Astrocyte (in vitro differentiated cells and primary cell): Measurements from ENCODE around the gene GDPD4. TPM values are rescaled to one million over a fixed set of nuclear protein-coding genes. Genes with fewer than 3 reads are reported as not detected.

ENCODE experiments used
- DNase-seq: peaks from one replicate; pipeline ENCODE4 v3.0.0-alpha.2; 2010; ENCODE audit warnings: low read depth
- FAIRE-seq: peaks from 2 replicates; lab custom pipeline; 2011; peaks lifted over from hg19 to GRCh38; lab: Jason Lieb, UNC
- H2AFZ ChIP-seq: 2 replicates; pipeline ENCODE4 v1.6.0; 2012; ENCODE audit warnings: low read depth, low read length, inconsistent platforms
- H3K27ac ChIP-seq: 2 replicates; pipeline ENCODE4 v1.5.1; 2011; ENCODE audit warnings: low read depth, low read length, inconsistent platforms
- H3K27me3 ChIP-seq: 2 replicates; pipeline ENCODE4 v1.6.0; 2011; ENCODE audit warnings: low read length, inconsistent platforms; ENCODE audit not compliant: insufficient read depth
- H3K36me3 ChIP-seq: 2 replicates; pipeline ENCODE4 v1.5.1; 2011; ENCODE audit warnings: low read length, inconsistent platforms; ENCODE audit not compliant: insufficient read depth
- H3K4me1 ChIP-seq: 2 replicates; pipeline ENCODE4 v1.5.1; 2011; ENCODE audit warnings: low read length, inconsistent platforms; ENCODE audit not compliant: insufficient read depth
- H3K4me2 ChIP-seq: 2 replicates; pipeline ENCODE4 v1.6.0; 2012; ENCODE audit warnings: low read length, inconsistent platforms
- H3K4me3 ChIP-seq: 2 replicates; pipeline ENCODE4 v1.5.1; 2011; ENCODE audit warnings: low read depth, mild to moderate bottlenecking, low read length, inconsistent platforms; ENCODE audit not compliant: insufficient read depth
- H3K79me2 ChIP-seq: 2 replicates; pipeline ENCODE4 v1.6.0; 2012; ENCODE audit warnings: mild to moderate bottlenecking, low read length, inconsistent platforms; ENCODE audit not compliant: insufficient read depth
- H3K9ac ChIP-seq: 2 replicates; pipeline ENCODE4 v1.6.0; 2012; ENCODE audit warnings: mild to moderate bottlenecking, low read length, inconsistent platforms
- H3K9me3 ChIP-seq: 2 replicates; pipeline ENCODE4 v1.5.1; 2012; ENCODE audit warnings: low read depth, mild to moderate bottlenecking, low read length, inconsistent platforms; ENCODE audit not compliant: insufficient read depth
- H4K20me1 ChIP-seq: 2 replicates; pipeline ENCODE4 v1.6.0; 2012; ENCODE audit warnings: low read length, inconsistent platforms; ENCODE audit not compliant: insufficient read depth
- H3K27ac Mint-ChIP-seq: one replicate; pipeline ENCODE4 v1.8.0; 2021; ENCODE audit warnings: mild to moderate bottlenecking, mixed read lengths; ENCODE audit not compliant: unreplicated experiment
- H3K27me3 Mint-ChIP-seq: one replicate; pipeline ENCODE4 v1.8.0; 2021; ENCODE audit warnings: low read depth, mixed read lengths; ENCODE audit not compliant: unreplicated experiment
- H3K36me3 Mint-ChIP-seq: one replicate; pipeline ENCODE4 v1.8.0; 2021; ENCODE audit warnings: low read depth, mixed read lengths; ENCODE audit not compliant: unreplicated experiment
- H3K4me1 Mint-ChIP-seq: one replicate; pipeline ENCODE4 v1.8.0; 2021; ENCODE audit warnings: low read depth, mixed read lengths; ENCODE audit not compliant: unreplicated experiment
- H3K4me3 Mint-ChIP-seq: one replicate; pipeline ENCODE4 v1.8.0; 2021; ENCODE audit warnings: mild to moderate bottlenecking, moderate library complexity, mixed read lengths; ENCODE audit not compliant: unreplicated experiment
- H3K9me3 Mint-ChIP-seq: one replicate; pipeline ENCODE4 v1.8.0; 2021; ENCODE audit warnings: mild to moderate bottlenecking, mixed read lengths; ENCODE audit not compliant: unreplicated experiment
- CTCF ChIP-seq: IDR thresholded peaks from 2 replicates; pipeline ENCODE4 v1.5.1; 2011; ENCODE audit warnings: low read depth, mild to moderate bottlenecking, inconsistent platforms, low read length, moderate library complexity; ENCODE audit not compliant: insufficient read depth
- EZH2 ChIP-seq: IDR thresholded peaks from 2 replicates; pipeline ENCODE4 v1.6.1; 2012; ENCODE audit warnings: mild to moderate bottlenecking, low read length, inconsistent platforms; ENCODE audit not compliant: insufficient read depth
- total RNA-seq: library from RNA; stranded (reverse); gene quantifications from 2 replicates; pipeline ENCODE4 v1.2.1, GENCODE V29; 2021

Gene GDPD4
- total RNA-seq, 1 donor from 2014 or later = not detected

GRCh38 chr11:77223797-77224196 lies 77.7 kb downstream of the GDPD4 start:
- no peak overlapping the region for H3K4me2 ChIP-seq

GRCh38 chr11:77217156-77217555 lies 84.3 kb downstream of the GDPD4 start:
- H3K79me2 ChIP-seq = no peaks in the 10 kb centered on the region
- Mint-ChIP-seq H3K9me3 (peaks cover 18% of the 10 kb centered on the region), H3K27me3 (peaks cover 40% of the 10 kb centered on the region), H3K36me3 (peaks cover 1% of the 10 kb centered on the region), H3K4me3 (no peak overlapping the region), H3K27ac (no peak overlapping the region), H3K4me1 (no peaks in the 10 kb centered on the region)
- no peak overlapping the region for H3K4me2 ChIP-seq
- TF ChIP-seq EZH2 (no peak), CTCF (no peak)
- no peaks in the 10 kb centered on the region for H3K27me3 ChIP-seq
- no peak for FAIRE-seq
- no peak overlapping the region for H3K4me3 ChIP-seq
- no peak overlapping the region for H3K9ac ChIP-seq
- no peak overlapping the region for H2AFZ ChIP-seq
- no peak for DNase-seq
- H3K27ac ChIP-seq = no peak overlapping the region
- H4K20me1 ChIP-seq = no peaks in the 10 kb centered on the region
- H3K36me3 ChIP-seq = no peaks in the 10 kb centered on the region
- no peaks in the 10 kb centered on the region for H3K4me1 ChIP-seq
- no peaks in the 10 kb centered on the region for H3K9me3 ChIP-seq

More at GRCh38 chr11:77223797-77224196, 77.7 kb downstream of the GDPD4 start:
- Histone ChIP-seq H2AFZ (no peak overlapping the region), H3K36me3 (no peaks in the 10 kb centered on the region), H3K27me3 (no peaks in the 10 kb centered on the region), H3K79me2 (no peaks in the 10 kb centered on the region), H3K4me1 (no peaks in the 10 kb centered on the region), H3K9me3 (no peaks in the 10 kb centered on the region), H4K20me1 (no peaks in the 10 kb centered on the region), H3K4me3 (no peak overlapping the region), H3K27ac (no peak overlapping the region), H3K9ac (no peak overlapping the region)
- TF ChIP-seq EZH2 (no peak), CTCF (no peak)
- Mint-ChIP-seq H3K9me3 (peaks cover 20% of the 10 kb centered on the region), H3K36me3 (no peaks in the 10 kb centered on the region), H3K27ac (no peak overlapping the region), H3K4me3 (no peak overlapping the region), H3K4me1 (no peaks in the 10 kb centered on the region), H3K27me3 (peaks cover 23% of the 10 kb centered on the region)
- no peak for FAIRE-seq
- no peak for DNase-seq

GRCh38 chr11:77215106-77215505 lies 86.4 kb downstream of the GDPD4 start:
- no peak for TF ChIP-seq CTCF
- no peak for TF ChIP-seq EZH2

More at GRCh38 chr11:77215106-77215505, 86.4 kb downstream of the GDPD4 start:
- Histone ChIP-seq H3K36me3 (no peaks in the 10 kb centered on the region), H3K79me2 (no peaks in the 10 kb centered on the region), H3K27ac (no peak overlapping the region), H3K9me3 (no peaks in the 10 kb centered on the region), H3K4me3 (no peak overlapping the region), H3K4me2 (no peak overlapping the region), H4K20me1 (no peaks in the 10 kb centered on the region), H3K9ac (no peak overlapping the region), H3K27me3 (no peaks in the 10 kb centered on the region), H3K4me1 (no peaks in the 10 kb centered on the region), H2AFZ (no peak overlapping the region)
- peaks cover 42% of the 10 kb centered on the region for H3K27me3 Mint-ChIP-seq
- H3K27ac Mint-ChIP-seq = no peak overlapping the region
- no peak for DNase-seq
- no peaks in the 10 kb centered on the region for H3K4me1 Mint-ChIP-seq
- H3K4me3 Mint-ChIP-seq = no peak overlapping the region
- H3K36me3 Mint-ChIP-seq = peaks cover 1% of the 10 kb centered on the region
- peaks cover 12% of the 10 kb centered on the region for H3K9me3 Mint-ChIP-seq
- FAIRE-seq = no peak
